GM18858 (cell line): ENCODE data around the gene NEDD4L.
"Not testable (repeated sequence)": the region's sequence is repeated elsewhere in the genome, so short reads cannot be mapped to it uniquely, and the experiment has no call there.

Source experiments
- ATAC-seq: cut with Tn5 transposase; IDR thresholded peaks from one replicate; pipeline ENCODE4 v1.9.1; 2021; ENCODE audit not compliant: unreplicated experiment

Gene NEDD4L

DNA sequence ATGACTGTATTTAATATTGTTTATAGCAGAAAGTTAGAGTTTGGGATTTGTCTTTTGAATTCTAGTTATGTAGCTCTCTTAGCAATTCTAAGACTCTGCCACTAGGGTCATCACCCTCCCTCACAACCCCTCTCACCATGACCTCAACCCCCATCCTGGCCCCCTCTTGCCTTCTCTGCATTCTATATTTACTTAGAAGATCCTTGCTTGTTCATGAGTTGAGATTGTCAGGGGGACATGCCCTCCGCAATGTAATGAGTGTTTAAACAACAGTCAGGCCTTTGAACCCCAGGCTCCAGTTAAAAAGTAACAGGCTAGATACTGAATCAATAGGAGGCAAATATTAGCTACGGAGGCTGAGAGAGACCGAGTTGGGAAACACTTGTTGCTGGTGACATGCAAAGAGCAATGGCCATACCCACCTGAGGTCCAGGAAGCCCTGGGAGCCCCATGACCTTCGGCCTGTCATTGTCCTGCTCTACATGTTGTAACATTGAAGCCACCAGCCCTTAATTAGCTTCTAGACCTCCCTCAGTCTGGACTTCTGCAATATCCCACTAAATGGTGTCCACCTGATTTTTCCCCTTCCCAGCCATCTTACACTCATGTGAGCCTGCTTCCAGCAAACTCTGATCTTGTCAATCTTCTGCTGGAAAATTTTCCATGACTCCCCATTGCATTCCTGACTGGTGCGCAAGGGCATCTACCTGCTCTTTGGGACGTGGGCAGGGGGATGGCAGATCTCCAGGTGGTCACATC, 363.8 kb downstream of the NEDD4L start:
- no peak for ATAC-seq

DNA sequence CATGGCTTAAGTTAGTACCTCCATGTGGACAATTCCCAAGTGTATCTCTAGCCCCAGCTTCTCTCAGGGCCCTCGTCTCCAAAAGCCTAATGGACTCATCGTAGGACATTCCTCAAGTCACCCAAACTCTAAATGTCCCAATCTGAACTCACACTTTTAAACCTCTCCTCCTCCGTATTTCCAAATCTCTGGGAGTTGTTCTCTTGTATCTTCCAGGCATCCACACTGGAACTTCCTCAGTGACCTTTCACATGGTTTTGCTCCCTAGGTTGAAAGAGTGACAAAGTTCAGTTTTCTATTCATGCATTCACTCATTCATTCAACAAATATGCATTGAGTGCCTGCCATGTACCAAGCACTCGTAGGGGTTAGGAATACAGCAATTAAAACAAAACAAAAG, 364.6 kb downstream of the NEDD4L start:
- no peak for ATAC-seq

DNA sequence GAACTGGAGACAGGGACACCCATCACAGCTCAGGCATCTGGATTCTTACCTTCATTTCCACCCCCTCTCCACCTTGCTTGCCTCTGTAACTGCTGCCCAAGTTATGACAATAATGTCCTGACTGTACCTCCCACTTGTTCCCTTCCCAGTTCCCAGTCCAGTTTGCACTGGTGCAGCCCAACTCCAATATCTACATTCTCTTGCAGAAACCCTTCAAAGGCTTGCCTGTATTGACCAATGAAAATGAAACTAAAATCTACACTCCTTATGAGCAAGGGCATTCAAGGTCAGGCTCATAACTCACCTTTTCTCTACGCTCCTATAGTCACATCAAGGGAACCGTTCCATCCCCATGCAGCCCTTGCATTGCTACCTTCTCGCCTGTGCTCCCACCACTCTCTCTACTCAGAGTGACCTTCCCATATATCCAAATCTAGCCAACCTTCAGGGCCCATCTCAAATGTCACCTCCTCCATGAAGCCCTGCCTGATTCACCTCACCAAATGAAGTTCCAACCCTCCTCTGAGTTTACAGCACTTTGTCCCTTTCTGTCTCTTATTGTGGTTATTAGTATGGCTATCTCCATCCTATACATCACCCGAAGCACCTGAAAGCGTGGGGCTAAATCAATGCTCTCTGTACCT, 365.9 kb downstream of the NEDD4L start:
- no peak for ATAC-seq

DNA sequence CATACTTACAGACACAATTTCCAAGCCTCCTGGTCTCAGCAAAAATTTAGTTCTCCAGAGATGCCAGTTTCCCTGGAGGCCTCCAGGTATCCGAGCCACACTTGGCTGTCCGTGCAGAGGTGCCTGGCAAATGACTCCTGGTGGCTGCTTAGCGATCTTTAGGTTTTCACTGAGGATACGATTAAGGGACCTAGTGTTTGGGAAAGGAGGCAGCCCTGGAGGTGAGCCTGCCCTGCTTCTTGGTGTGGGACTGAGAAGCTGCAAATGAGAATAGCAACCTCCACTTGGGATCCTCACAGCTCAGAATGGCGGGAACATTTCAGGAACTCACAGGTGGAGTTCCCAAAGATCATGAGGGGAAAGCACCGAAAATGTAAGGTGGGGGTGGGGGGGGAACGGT, 367.3 kb downstream of the NEDD4L start:
- no peak for ATAC-seq

DNA sequence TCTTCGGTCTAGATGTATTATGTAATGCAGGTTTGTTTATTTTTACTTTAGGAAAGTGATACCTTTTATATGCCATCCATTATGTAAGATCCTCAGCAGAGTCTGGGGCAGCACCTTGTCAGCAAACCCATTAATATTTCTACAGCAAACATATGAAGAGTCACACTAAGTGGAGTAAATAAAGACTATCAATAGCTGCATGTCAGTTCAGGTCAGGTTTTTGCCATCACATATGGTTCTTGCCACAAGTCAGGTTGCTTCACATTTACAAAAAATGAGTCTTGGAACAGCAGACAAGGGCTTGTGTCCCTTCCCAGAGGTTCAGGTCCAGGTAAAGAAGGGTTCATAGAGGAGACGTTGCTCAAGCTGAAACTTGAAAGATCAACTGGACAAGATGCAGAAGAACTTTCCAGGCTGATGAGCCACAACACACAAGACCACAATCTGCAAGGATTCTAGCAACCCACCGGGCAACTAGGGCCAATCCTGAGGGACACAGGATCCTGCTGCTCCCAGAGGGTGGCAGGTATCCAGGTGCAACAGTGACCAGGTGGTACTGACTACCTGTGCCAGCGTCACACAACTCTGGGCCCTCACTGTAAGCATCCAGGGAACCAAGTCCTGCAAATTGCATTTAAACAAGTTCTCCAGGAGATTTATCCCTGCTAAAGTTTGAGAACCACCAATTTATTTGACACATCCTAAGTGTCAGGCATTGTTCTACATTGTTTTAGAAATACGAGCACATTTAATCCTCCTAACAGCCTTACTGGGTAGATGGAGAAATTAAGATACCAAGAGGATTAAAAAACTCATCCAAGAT, 369.0 kb downstream of the NEDD4L start:
- ATAC-seq = no peak

DNA sequence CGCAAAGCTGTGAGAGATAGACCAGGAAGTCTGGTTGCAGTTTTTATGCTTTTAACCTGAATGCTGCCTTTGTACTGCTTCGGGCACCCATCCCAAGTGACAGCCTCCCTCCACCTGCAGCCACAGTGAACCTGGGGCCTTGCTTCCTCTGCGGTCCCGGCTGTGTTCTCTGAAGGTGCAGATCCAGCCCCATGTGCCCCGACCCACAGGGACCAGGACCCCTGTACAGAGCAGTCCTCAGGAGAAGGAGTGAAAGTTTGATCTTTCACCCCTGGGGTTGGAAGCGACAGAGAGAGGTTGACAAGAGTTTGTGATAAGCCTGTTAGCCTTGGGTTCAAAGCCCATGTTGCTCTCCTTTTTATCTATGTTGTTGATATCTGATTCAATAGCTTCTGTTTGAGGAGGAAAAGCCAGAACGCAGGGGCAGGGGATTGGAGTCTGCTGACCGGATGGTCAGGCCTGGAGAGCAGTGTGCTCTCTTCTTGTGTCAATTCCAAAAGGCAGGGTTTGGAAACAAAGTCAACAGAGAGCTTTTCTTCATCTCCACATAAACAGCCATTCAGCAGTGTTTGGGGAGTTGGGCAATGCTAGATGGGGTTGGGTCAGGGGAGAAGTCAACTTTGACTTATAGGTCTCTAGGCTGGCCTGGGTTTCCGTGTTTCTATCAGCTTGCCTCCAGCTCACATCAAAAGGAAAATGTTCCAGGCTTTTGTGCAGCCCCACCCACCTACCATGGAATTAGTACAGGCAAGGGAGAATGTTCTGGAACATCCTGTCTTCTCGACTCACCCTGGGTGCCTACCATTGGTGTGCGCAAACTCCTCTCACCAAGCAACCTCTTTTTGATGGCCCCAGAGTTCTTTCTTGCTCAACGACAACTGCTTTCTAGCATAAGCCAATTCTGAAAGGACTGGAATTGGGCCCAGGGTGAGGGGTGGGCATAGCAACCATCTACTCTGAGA, 369.9 kb downstream of the NEDD4L start:
- no peak for ATAC-seq

DNA sequence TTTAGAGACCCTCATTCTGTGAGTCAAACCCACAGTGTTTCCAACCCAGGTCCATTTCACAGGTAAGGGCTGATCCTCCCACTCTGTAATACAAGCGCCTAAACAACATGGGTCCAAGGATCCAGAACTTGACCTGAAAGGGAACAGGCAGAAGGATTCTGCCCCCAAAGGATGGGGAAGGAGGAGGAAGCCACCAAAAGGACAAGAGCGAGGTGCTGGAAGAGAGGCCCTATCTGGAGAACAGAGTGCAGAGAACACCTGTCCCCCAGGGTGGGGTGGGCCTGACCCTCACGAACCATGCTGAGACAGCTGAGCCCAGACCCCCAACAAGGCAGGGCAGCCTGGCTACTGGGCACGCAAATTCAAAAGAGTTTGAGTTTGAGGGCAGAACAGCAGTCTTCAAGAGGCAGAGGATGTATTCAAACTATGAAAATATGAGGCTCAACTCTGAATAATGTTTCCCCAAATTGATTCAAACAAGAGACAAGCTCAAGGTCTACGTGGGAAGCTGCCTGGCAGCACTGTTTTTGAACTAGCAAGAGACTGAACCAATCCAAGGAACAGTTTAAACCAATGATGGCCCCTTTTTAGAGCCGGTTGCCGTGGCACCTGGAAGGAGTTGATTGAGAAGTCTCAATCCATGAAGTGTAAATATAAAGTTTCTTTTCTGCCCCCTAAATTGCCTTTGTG, 372.1 kb downstream of the NEDD4L start:
- no peak for ATAC-seq

DNA sequence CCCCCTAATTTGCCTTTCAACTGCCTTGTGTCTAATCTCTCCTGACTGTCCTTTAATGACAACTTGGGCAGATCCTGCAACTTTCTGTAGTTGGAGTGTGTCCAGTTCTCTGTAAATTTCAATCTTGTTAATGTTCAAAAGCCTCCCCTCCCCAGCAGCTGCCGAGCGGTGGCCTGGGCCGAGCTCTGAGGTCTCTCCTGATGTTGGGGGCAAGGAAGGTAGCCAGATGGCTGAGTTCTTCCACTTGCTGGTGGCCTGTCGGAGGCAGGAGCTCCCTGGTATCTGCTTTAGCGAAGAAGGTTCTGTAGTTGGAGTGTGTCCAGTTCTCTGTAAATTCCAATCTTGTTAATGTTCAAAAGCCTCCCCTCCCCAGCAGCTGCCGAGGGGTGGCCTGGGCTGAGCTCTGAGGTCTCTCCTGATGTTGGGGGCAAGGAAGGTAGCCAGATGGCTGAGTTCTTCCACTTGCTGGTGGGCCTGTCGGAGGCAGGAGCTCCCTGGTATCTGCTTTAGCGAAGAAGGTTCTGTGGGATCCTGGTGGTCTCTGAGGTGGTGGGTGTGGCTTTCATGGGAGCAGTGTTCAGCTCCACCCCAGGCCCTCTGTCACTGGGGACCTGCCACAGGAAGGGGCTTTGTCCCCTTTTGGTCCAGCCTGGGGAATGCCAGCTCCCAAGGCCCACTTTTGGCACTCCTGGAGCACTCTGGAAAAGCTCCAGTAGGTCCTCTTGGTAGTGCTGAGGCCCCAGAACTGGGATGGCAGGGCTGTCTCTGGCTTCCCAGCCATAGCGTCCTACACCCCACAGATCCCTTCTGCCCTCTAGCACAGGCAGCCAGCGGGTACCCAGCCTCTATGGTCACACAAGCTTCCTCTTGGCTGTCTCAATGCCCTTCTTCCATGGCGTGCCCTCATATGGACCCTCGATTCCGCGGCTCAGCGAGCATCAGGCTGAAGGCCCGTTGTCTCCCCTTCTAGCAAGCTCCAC, 373.0 kb downstream of the NEDD4L start:
- ATAC-seq = no peak

DNA sequence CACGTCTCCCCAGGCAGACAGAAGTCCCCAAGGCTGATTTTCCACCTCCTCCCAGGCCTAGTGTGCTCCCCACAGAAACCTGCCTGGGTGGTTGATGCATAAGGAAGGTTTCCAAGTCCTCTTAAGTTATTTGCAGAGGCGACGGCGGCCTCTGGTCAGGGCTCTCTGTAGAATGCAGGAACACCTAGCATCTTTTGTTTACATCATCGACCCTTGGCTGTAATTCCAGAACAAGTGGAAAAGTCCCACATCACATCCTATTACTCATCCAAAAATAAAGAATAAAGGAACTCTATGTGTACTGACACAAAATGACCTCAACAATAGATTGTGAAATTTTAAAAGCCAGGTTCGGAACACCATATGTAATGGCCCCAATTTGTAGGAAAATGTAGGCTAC, 373.7 kb downstream of the NEDD4L start:
- no peak for ATAC-seq

DNA sequence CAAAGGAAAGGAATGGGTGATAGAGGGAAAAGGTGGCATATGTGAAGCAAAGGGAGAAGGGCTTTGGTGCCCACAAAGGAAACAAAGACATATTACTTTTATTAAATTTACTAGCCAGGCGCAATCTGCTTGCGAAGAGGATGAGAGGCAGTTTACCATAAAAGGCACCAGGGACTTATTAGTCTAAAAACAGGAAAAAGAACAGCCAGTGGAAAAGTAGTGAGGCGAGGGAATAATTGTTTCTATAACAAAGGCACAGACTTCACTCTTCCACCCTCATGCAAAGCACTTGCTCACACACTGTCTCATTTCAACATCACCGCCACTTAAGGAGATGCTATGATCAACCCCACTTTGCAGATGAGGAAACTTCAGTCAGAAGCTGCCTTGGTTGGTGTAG, 374.3 kb downstream of the NEDD4L start:
- no peak for ATAC-seq

DNA sequence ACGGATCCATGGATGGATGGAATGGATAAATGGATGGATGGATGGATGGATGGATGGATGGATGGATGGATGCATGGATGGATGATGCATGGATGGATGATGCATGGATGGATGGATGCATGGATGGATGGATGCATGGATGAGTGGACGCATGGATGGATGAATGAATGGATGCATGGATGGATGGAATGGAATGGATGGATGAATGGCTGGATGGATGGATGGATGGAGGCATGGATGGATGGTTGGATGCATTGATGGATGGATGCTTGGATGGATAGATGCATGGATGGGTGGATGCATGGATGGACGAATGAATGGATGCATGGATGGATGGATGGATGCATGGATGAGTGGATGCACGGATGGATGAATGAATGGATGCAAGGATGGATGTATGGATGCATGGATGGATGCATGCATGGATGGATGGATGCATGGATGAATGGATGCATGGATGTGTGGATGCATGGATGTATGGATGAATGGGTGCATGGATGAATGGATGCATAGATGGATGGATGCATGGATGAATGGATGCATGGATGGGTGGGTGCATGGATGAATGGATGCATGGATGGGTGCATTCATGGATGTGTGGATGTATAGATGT, 375.7 kb downstream of the NEDD4L start:
- ATAC-seq = no peak

DNA sequence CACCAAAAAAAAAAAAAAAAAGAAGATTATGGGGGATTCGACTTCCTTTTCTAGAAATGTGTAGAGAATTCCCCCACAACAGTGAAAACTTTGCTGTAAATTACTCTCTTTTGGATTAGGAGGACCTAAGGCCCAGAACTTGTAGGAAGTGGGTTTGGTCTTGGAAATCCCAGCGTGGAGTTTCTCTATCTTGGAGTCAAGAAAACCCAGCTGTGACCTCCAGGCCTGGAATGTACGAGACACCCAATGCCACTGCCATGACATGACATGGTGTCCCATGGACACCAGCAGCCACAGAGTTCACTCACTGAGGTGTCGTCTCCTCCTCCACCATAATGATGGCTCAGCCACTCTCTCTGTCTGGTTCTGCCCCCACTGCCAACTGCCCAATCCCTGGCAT, 382.6 kb downstream of the NEDD4L start:
- ATAC-seq = no peak

DNA sequence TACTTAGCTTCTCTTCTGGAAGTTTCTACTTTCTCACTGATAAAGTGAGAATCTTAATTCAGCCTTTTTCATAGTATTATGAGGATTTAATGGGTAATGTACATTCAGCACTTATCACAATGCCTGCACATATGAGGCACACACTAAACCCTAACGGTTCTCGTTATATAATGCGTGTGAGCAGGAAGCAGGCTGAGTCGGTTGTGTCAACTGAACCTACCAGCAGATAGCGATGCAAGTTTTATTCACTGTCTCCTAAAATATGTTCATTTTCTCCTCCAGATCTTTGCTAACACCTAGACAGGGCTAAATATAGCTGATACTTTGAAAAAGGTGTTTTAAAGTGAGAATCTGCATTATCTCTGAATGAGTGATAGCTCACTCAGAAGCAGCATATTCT, 383.3 kb downstream of the NEDD4L start:
- ATAC-seq = no peak

DNA sequence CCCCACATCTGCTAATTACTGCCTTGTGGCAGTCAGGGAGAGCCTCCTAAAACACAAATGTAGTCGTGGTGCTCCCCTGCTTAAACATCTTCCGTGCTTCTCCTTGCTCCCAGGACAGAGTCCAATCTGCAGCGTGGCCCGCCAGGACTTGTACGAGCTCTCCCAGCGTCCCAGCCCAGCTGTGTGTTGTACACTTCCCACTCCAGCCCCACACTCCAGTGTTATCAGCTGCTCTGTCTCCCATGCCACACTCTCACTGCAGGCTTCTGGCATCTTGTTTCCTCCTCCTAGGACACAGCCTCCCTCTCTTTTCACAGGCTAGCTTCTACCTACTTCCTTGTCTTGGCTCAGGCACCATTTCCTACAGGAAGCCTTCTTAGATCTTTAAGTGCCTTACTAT, 385.4 kb downstream of the NEDD4L start:
- no peak for ATAC-seq

DNA sequence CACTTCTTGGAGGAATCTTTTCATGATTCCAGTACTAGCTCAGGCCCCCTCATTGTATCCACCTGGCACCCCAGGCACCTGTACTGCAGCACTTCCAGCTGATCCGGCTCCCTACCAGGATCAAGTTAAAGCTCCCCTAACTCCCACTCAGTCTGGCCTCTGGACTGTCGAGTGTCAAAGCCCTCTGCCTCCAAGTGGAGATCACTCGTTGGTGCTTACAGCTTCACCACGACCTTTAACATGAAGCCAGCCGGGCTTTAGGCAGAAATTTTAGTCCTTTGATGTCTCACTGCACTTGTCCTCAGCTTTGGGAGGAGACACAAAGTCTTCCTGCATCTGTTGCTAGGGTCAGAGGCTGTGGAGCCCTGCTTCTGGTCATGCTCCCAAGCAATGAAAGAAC, 387.2 kb downstream of the NEDD4L start:
- ATAC-seq = no peak

DNA sequence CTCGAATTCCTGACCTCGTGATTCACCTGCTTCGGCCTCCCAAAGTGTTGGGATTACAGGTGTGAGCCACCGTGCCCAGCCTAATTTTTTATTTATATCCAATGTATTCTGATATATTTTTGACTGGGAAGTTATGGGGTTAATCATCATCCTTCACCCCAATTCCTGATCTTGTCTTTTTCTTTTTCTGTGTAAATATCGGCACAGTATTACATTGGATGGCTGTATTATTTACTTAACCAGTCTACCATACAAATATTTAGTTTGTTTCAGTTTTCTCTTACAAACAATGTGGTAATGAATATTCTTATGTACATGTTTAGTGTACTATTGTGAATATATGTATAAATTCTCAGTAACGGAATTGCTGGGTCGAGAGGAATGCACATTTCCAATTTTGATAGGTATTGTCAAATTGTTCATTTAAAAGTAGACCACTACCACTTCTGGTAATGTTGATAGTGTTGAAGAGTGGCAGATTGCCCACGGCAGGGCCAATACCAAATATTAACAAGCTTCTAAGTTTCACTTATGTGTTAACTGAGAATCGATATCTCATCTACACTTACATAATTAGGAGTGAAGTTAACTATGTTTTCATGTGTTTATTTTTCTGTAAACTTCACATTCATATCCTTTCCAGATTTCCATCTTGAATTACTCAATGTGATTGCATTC, 388.2 kb downstream of the NEDD4L start:
- no peak for ATAC-seq

DNA sequence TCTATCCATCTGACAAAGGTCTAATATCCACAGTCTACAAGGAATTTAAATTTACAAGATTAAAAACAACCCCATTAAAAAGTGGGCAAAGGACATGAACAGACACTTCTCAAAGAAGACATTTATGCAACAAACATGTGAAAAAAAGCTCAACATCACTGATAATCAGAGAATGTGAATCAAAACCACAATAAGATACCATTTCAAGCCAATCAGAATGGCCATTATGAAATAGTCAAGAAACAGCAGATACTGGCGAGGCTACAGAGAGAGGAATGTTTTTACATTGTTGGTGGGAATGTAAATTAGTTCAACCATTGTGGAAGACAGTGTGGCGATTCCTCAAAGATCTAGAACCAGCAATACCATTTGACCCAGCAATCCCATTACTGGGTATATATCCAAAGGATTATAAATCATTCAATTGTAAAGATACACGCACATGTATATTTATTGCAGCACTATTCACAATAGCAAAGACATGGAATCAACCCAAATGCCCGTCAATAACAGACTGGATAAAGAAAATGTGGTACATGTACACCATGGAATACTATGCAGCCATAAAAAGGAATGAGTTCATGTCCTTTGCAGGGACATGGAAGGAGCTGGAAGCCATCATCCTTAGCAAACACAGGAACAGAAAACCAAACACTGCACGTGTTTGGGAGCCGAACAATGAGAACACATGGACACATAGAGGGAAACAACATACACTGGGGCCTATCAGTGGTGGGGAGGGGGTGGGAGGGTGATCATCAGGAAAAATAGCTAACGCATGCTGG, 391.4 kb downstream of the NEDD4L start:
- ATAC-seq = not testable (repeated sequence)
